Stimulated activated naive CD4-positive, alpha-beta T cell treated with Interleukin-2 at 50 U/mL for 16 hours (primary cell): Measurements from ENCODE around the gene NDUFC1.

ENCODE experiments used
- DNase-seq: peaks from one replicate; lab custom pipeline; 2025; lab: John Stamatoyannopoulos, UW

The NDUFC1 gene

DNA sequence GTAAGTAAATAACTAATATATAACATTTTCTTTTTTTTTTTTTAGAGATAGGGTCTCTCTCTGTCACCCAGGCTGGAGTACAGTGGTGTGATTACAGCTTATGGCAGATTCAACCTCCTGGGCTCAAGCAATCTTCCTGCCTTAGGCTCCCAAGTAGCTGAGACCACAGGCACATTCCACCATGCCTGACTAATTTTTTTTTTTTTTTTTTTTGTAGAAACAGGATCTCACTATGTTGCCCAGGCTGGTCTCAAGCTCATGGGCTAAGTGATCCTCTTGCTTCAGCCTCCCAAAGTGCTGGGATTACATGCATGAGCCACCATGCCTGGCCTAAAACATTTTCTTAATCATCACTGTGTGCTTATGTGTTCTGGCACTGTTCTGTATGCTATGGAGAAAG, 55.0 kb downstream of the NDUFC1 start:
- no peak for DNase-seq

DNA sequence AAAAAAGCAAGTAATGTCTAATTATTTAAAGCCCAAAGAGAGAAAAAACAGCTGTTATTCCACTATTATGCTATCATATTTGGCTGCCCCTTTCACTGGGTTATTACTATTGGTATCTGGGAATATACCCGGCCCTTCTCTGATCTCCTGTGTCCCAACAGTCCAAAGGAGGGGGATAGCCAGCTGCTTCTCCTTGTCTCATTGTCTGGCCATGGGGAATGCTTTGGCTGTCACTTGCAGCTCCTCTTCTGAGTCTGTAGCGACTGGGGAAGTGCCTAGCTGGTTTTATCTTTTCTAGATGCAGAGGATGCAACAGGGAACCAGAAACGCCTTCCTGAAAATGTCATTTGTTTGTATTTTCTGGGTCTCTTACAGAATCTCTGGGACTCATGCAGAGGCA, 56.1 kb downstream of the NDUFC1 start:
- DNase-seq: no peak

DNA sequence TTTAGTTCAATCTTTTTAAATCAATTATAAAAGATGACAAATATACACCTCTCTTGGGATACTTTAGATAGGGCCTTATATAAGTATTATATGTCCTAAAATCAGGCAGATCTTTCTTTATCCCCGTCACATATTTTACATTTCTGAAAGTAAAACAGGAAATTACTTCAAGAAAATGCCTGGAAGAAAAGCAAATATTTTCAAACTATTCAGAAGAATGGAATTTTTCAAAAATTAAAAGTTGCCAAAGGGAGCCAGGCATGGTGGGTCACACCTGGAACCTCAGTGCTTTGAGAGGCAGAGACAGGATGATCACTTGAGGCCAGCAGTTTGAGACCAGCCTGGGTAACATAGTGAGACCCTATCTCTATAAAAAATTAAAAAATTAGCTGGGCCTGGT, 56.7 kb downstream of the NDUFC1 start:
- DNase-seq: no peak

DNA sequence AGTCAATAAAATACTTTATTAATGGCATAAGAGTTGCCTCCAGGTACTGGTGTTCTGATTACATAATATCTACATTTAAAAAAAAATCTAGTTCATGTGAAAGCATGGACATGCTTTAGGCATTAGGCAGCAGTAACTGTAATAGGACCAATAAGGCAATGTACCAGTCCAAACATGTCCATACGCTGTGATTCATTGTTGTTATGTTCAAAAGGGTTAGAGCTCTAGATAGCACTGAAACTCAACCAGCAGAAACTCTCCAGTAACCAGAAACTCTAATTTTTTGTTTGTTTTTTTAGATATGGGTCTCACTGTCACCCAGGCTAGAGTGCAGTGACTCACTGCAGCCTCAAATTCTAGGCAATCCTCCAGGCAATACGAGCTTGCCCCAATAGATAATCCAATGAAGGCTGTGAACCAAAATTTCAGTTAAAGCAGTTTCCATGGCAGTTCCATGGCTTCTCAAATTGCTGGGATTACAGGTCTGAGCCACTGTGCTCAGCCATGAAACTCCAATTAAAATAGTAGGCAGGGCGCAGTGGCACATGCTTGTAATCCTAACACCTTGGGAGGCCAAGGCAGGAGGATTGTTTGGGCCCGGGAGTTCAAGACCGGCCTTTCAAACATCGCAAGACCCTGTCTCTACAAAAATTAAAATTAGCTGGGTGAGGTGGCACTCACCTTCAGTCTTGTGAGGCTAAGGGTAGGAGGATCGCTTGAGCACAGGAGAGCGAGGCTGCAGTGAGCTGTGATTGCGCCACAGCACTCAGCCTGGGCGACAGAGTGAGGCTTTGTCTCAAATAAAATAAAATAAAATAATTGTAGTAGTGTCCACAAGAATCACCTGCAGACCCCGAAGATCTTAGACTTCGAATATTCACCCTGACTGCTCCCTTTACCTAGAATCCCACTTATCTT, 58.6 kb downstream of the NDUFC1 start:
- DNase-seq: no peak

DNA sequence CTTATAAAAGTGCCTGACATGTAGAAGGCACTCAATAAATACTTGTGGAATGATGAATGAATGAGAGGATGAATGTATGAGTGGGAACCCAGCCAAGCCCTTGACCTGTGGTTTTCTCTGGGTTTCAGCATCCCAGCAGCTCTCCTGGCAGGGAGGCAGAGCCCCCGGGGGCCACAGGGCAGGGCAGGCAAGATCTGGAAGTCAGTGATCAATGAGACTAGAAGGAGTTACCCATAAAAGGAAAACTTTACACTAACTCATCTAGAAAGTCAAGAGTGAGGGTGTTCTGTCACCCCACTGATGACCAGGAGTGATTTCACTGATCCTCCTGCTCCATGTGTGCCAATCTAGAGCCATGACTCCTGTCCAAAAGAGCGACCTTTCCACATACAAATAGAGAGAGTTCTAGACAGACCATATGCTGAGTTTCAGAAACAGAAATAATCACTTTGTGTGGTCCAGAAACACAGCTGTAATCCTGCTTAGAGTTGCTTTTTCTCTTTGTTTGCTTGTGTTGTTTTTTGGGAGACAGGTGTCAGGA, 59.7 kb downstream of the NDUFC1 start:
- no peak for DNase-seq

DNA sequence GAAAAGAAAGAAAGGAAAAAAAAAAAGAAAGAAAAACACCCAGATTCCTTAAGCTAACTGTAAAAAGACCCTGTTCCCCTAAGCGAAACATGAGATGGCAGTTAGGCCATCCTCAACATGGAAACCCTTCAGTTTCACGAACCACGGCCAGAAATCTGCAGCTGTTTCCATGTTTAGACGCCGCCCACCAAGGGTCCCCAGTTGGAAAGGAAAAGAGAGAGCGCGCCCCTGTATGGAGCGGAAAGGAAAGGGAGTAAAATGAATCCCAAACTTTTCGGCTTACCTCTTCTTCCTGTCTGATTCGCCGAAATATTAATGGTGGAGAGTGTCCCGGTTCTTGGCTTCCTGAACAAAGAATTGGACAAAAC, 60.5 kb downstream of the NDUFC1 start:
- no peak for DNase-seq

DNA sequence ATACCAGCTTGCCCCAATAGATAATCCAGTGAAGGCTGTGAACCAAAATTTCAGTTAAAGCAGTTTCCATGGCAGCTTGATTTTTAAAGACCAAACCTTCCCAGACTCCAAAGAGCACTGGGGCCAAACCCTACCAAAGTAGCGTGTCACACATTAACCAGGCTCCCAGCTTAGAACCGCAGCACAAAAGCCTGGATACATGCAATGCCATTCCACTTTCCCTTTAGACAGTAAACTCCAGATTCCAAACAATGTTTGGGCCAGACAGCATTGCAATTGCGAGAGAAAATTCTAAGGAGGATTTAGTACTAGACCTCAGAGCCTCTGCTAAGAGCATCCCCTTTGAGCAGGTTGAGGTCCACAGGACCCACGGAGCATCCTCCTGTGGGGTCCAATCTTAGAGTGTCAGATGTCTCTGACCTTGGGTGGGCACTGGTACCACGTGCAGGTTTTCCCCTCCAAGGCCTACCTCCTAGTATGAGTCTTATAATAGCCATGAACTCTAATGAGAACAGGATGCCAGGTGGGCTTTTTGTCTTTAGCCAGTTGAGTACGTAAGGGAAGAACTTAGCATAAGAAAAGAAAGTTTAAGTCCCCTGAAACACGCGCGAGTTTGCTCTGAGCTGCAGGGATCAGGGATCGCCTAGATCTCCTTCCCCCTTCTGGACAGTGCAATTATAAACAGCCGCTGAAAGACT, 61.0 kb downstream of the NDUFC1 start:
- DNase-seq: no peak
